ENCODE results near the gene ADAM8. TPM values are rescaled to one million over a fixed set of nuclear protein-coding genes. Genes with fewer than 3 reads are reported as not detected.
A peak's percentile ranks its signal among the peaks of the same experiment; 100 is the strongest.

ADAM8 gene
- total RNA-seq, 1 donor from 2014 or later, result 3.6 TPM

DNA sequence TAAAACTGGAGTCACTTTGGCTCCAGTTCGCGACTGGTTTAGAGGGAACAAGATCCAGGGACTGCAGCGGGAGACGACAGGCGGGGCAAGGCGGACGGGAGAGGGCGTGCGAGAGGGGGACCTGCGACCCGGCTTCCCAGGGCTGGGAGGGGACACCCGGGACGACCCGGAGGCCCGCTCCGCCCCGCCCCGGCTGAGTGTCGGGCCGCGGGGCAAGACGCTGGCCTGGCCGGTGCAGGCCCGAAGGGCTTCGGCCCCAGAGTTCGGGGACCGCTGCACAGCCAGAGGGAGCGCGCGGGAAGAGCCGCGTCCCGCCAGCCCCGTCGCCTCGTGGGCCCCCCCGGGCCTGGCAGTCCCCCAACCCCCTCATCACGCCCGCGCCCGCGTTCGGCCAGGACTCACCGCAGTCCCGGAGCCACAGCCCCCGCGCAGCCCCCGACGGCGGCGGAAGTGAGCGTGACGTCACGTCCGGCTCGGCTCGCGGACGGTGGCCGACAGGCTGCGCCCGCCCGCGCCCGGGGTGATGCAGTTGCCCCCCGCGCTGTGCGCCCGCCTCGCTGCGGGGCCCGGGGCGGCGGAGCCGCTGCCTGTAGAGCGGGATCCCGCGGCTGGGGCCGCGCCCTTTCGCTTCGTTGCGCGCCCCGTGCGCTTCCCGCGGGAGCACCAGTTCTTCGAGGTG, 31.9 kb upstream of the ADAM8 start, which contains the start of the genes TUBGCP2 and ZNF511:
Gene TUBGCP2 (minus strand): TSS at position 452 of the 679 bp plus-strand sequence. CDS start 5,931 bp downstream, outside the sequence.
Gene ZNF511 (plus strand): TSS at position 494 of the 679 bp plus-strand sequence. CDS start 30 bp downstream, at position 524.
- DNase-seq (ENCODE audit: low read depth, low spot score), result peak; percentile 78
- H3K4me3 Mint-ChIP-seq, result peak within 1 kb of the TSS; percentile 94

DNA sequence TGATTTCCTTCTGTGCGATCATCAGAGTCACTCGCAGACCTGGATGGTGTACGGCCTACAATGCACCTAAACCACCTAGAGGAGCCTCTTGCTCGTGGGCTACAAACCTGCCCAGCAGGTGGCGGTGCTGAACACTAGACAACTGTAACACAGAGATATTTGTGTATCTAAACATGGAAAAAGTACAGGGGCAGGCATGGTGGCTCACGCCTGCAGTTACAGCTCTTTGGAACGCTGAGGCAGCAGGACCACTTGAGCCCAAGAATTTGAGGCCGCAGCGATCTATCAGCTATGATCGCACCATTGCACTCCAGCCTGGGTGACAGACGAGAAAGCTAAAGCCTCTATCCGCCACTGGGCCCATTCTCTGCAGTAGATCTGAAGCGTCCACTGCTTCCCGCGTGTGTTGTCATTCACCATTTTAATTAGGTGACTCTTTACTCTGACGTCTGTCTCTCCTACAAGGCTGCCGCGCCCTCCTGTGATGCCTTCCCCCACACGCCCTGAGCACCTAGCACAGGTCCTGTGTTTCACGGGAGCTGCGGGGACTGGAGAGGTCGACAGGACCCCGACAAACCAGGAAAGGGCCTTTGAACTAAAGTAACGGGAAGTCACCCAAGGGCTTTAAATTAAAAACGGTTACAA, 31.2 kb upstream of the ADAM8 start:
- peaks cover 13% of the 10 kb centered on the region for H3K4me1 Mint-ChIP-seq
- H3K27me3 Mint-ChIP-seq (ENCODE audit: low read depth), result no peaks in the 10 kb centered on the region
- peak; percentile 37 for DNase-seq (ENCODE audit: low read depth, low spot score)
- H3K27ac Mint-ChIP-seq (ENCODE audit: unreplicated experiment), result peak overlapping the region; percentile 97
- peak overlapping the region; percentile 94 for H3K4me3 Mint-ChIP-seq
- peaks cover 4% of the 10 kb centered on the region for H3K36me3 Mint-ChIP-seq (ENCODE audit: low read depth)
- no peaks in the 10 kb centered on the region for H3K9me3 Mint-ChIP-seq
- TF ChIP-seq, protein P1, sequence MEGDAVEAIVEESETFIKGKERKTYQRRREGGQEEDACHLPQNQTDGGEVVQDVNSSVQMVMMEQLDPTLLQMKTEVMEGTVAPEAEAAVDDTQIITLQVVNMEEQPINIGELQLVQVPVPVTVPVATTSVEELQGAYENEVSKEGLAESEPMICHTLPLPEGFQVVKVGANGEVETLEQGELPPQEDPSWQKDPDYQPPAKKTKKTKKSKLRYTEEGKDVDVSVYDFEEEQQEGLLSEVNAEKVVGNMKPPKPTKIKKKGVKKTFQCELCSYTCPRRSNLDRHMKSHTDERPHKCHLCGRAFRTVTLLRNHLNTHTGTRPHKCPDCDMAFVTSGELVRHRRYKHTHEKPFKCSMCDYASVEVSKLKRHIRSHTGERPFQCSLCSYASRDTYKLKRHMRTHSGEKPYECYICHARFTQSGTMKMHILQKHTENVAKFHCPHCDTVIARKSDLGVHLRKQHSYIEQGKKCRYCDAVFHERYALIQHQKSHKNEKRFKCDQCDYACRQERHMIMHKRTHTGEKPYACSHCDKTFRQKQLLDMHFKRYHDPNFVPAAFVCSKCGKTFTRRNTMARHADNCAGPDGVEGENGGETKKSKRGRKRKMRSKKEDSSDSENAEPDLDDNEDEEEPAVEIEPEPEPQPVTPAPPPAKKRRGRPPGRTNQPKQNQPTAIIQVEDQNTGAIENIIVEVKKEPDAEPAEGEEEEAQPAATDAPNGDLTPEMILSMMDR (conservative IDR thresholded peaks at IDR 0.05), result peak; percentile 74

More for the DNA sequence above, 31.9 kb upstream of the ADAM8 start, which contains the start of the genes TUBGCP2 and ZNF511:
- TF ChIP-seq, protein P1 (conservative IDR thresholded peaks at IDR 0.05), result peak; percentile 14
- no peaks in the 10 kb centered on the region for H3K27me3 Mint-ChIP-seq (ENCODE audit: low read depth)
- H3K4me1 Mint-ChIP-seq, result peaks cover 13% of the 10 kb centered on the region
- peaks cover 4% of the 10 kb centered on the region for H3K36me3 Mint-ChIP-seq (ENCODE audit: low read depth)
- no peaks in the 10 kb centered on the region for H3K9me3 Mint-ChIP-seq
- H3K27ac Mint-ChIP-seq (ENCODE audit: unreplicated experiment), result peak within 1 kb of the TSS; percentile 97

DNA sequence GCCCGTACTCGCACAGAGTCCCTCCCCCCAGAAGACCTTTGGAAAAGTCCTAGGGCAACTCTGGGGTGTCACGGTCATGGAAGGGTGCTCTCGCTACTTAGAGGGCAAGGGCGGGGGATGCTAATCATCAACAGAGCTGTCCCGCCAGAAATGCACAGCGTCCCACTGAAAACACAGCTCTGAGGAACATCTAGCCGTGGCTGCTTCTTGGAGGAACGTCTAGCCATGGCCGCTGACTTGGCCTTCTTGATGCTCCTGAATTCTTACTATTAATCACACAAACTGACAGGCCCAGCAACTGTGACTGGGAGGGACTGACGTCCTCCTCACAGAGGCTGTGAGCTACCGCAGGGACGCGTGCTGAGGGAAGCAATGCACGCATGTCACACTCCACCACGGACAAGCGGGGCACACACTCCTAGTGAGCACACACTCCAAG, 30.3 kb upstream of the ADAM8 start:
- H3K27ac Mint-ChIP-seq (ENCODE audit: unreplicated experiment), result peak overlapping the region; percentile 43
- TF ChIP-seq, protein P1 (conservative IDR thresholded peaks at IDR 0.05), result no peak
- peaks cover 4% of the 10 kb centered on the region for H3K36me3 Mint-ChIP-seq (ENCODE audit: low read depth)
- H3K4me1 Mint-ChIP-seq, result peaks cover 13% of the 10 kb centered on the region
- peak overlapping the region; percentile 78 for H3K4me3 Mint-ChIP-seq
- no peaks in the 10 kb centered on the region for H3K27me3 Mint-ChIP-seq (ENCODE audit: low read depth)
- no peak for DNase-seq (ENCODE audit: low read depth, low spot score)
- no peaks in the 10 kb centered on the region for H3K9me3 Mint-ChIP-seq

DNA sequence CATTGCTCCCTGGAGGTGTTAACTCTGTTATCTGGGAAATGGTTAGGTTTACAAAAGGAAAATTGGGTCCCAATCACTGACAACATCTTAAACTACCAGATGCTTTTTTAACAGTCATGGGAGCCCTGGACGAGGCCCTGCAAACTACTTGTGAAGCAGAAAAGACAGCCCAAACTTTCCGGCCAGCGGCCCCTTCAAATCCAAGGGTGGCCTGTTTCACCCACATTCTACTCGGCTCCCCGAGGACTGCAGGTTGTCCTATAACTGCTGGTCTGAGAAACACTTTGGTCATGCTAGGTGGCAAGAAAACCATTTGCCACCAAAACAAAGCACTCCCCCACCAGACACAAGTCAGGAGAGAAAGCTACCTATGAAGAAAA, 29.4 kb upstream of the ADAM8 start:
- TF ChIP-seq, protein P1 (conservative IDR thresholded peaks at IDR 0.05), result no peak
- Mint-ChIP-seq H3K36me3 (ENCODE audit: low read depth) (peaks cover 4% of the 10 kb centered on the region), H3K4me1 (peaks cover 13% of the 10 kb centered on the region), H3K27ac (ENCODE audit: unreplicated experiment) (no peak overlapping the region), H3K4me3 (peak overlapping the region; percentile 65), H3K27me3 (ENCODE audit: low read depth) (no peaks in the 10 kb centered on the region), H3K9me3 (no peaks in the 10 kb centered on the region)
- DNase-seq (ENCODE audit: low read depth, low spot score), result no peak

DNA sequence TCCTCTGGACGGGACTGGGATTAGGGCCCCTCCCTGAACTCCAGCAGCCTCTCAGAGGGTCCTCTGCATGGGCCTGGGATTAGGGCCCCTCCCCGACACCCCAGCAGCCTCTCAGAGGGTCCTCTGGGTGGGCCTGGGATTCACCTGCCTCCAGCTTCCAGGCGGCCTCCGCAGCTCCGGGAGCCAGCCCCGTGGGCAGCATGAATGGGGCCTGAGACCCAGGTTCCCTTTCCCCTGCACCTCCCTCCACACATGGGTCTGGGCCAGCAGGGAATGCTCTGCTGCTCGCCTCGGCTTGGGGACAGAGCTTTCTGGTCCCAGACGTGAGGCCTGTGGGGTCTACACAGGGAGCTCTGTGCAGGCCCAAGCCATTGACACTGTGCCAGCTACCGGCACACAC, 26.5 kb upstream of the ADAM8 start:
- TF ChIP-seq, protein P1 (conservative IDR thresholded peaks at IDR 0.05), result no peak
- Mint-ChIP-seq H3K27ac (ENCODE audit: unreplicated experiment) (no peak overlapping the region), H3K4me3 (no peak overlapping the region), H3K9me3 (no peaks in the 10 kb centered on the region), H3K36me3 (ENCODE audit: low read depth) (peaks cover 8% of the 10 kb centered on the region), H3K27me3 (ENCODE audit: low read depth) (no peaks in the 10 kb centered on the region), H3K4me1 (peaks cover 12% of the 10 kb centered on the region)
- DNase-seq (ENCODE audit: low read depth, low spot score), result no peak
